Measurements from ENCODE around the gene INTS7. TPM values are rescaled to one million over a fixed set of nuclear protein-coding genes. Genes with fewer than 3 reads are reported as not detected.
"Not testable (repeated sequence)": the region's sequence is repeated elsewhere in the genome, so short reads cannot be mapped to it uniquely, and the experiment has no call there.

The INTS7 gene
- total RNA-seq, 2 donors from 2014 or later = 19.2 to 20.9 TPM

- peaks cover 6% of the 10 kb centered on the region in 2 donors for H3K9me3 Mint-ChIP-seq
- no peak for ATAC-seq (replicated peaks in 1 of 2)
Observed at GRCh38 chr1:212055333-212055732, 20.0 kb upstream of the INTS7 start.

DNA sequence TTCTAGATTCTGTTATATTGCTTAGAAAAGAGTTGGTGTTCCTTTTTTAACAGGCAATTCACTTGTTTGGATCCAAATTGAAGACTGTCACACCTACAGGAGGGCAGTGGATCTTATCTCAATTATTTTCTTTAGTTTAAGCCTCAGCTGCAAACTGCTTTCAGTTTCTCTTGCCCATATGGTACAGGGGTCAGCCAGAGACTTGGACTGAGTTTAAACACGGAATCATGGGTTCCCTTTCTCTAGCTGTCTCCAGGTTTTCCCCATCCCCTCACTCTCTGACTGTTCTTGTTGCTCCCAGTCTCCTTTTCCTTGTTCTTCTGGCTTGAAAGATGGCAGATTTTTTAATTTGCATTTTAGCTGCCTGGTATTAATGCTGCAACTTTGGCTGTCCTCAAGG, 18.6 kb upstream of the INTS7 start:
- Mint-ChIP-seq H3K4me1 (ENCODE audit: low read depth) (no peaks in the 10 kb centered on the region), H3K4me3 (no peak overlapping the region), H3K27ac (no peak overlapping the region), H3K36me3 (ENCODE audit: insufficient read depth in 2 of 2) (peaks cover 32 to 80% of the 10 kb centered on the region in 2 donors), H3K27me3 (ENCODE audit: low read depth) (no peaks in the 10 kb centered on the region), H3K9me3 (peaks cover 6% of the 10 kb centered on the region in 2 donors)
- ATAC-seq (replicated peaks in 1 of 2) (no peak), DNase-seq (no peak)

More at GRCh38 chr1:212055333-212055732, 20.0 kb upstream of the INTS7 start:
- H3K4me3 Mint-ChIP-seq = no peak overlapping the region
- peaks cover 32 to 84% of the 10 kb centered on the region in 2 donors for H3K36me3 Mint-ChIP-seq (ENCODE audit: insufficient read depth in 2 of 2)
- no peak overlapping the region for H3K27ac Mint-ChIP-seq
- H3K27me3 Mint-ChIP-seq (ENCODE audit: low read depth) = no peaks in the 10 kb centered on the region
- no peak for DNase-seq
- H3K4me1 Mint-ChIP-seq (ENCODE audit: low read depth) = no peaks in the 10 kb centered on the region

DNA sequence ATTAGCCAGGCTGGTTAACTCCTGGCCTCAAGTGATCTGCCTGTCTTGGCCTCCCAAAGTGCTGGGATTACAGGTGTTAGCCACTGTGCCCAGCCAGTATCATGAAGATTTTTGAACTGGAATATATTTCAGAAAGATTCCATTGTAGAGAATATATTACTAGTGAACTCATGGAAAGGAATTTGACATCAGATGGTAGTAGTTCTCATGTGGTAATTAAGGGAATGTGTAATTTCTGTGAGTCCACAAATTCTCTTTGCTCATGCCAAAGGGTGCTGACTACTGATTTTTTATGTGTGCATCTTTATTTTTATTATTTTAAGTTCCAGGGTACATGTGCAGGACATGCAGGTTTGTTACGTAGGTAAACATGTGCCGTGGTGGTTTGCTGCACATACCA, 10.6 kb upstream of the INTS7 start:
- Mint-ChIP-seq H3K36me3 (ENCODE audit: insufficient read depth in 2 of 2) (peaks cover 12 to 42% of the 10 kb centered on the region in 2 donors), H3K27ac (no peak overlapping the region), H3K27me3 (ENCODE audit: low read depth) (no peaks in the 10 kb centered on the region), H3K4me1 (ENCODE audit: low read depth) (peaks cover 3% of the 10 kb centered on the region), H3K4me3 (no peak overlapping the region), H3K9me3 (no peaks in the 10 kb centered on the region)
- no peak for ATAC-seq (replicated peaks in 1 of 2)
- DNase-seq = no peak

- DNase-seq (no peak), ATAC-seq (replicated peaks in 1 of 2) (no peak)
- Mint-ChIP-seq H3K4me3 (no peak overlapping the region), H3K27me3 (ENCODE audit: low read depth) (no peaks in the 10 kb centered on the region), H3K27ac (no peak overlapping the region), H3K4me1 (ENCODE audit: low read depth) (peaks cover 12% of the 10 kb centered on the region), H3K36me3 (ENCODE audit: insufficient read depth in 2 of 2) (peaks cover 11 to 41% of the 10 kb centered on the region in 2 donors), H3K9me3 (no peaks in the 10 kb centered on the region)
Observed at GRCh38 chr1:212044851-212045250, 9.5 kb upstream of the INTS7 start.

- Mint-ChIP-seq H3K4me3 (no peak overlapping the region), H3K27ac (no peak overlapping the region), H3K9me3 (no peaks in the 10 kb centered on the region)
Observed at GRCh38 chr1:212042436-212042835, 7.1 kb upstream of the INTS7 start.

DNA sequence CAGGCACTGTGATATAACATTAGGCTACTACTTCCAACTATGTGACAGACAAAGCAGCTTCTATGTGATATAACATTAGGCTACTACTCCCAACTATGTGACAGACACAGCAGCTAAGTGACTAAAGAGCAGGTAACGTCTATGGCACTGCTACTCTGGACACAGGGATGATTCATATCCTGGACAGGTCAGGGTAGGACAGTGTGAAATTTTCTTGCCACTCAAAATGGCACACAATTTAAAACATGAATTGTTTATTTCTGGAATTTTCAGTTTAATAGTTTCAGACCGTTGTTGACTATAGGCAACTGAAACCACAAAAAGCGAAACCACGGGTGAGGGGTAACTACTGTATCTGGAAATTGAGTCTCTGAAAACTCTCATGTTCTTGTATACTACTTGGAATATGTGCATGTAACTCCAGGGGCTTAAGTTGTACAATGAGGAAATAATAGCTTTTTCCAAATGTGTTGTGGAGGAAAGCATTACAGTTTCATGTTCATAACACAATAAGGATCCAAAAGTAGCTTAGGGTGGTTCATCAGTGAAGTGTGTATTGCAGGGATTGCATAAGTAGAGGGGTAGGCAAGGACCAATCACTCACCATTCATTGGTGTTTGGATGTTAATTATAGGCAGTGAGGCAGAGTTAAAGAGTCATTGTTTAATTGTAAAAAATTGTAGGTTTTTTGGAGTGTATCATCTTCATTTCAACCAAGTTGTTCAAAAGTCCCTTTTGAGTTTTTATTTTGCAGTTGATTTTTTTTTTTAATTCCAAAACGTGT, 5.5 kb upstream of the INTS7 start:
- ATAC-seq (replicated peaks in 1 of 2) = no peak
- peak overlapping the region; percentile 29 for H3K27ac Mint-ChIP-seq
- no peaks in the 10 kb centered on the region for H3K27me3 Mint-ChIP-seq (ENCODE audit: low read depth)
- peak overlapping the region; percentile 21 to 64 for H3K4me3 Mint-ChIP-seq
- no peaks in the 10 kb centered on the region for H3K9me3 Mint-ChIP-seq
- no peak for DNase-seq
- peaks cover 41% of the 10 kb centered on the region for H3K4me1 Mint-ChIP-seq (ENCODE audit: low read depth)
- peaks cover 14 to 51% of the 10 kb centered on the region in 2 donors for H3K36me3 Mint-ChIP-seq (ENCODE audit: insufficient read depth in 2 of 2)

More at GRCh38 chr1:212042436-212042835, 7.1 kb upstream of the INTS7 start:
- Mint-ChIP-seq H3K4me1 (ENCODE audit: low read depth) (peaks cover 35% of the 10 kb centered on the region), H3K36me3 (ENCODE audit: insufficient read depth in 2 of 2) (peaks cover 15 to 53% of the 10 kb centered on the region in 2 donors), H3K27me3 (ENCODE audit: low read depth) (no peaks in the 10 kb centered on the region)
- ATAC-seq (replicated peaks in 1 of 2) (no peak), DNase-seq (no peak)

- peak overlapping the region in 1 of 2 donors; percentile 27 for H3K4me3 Mint-ChIP-seq
- H3K36me3 Mint-ChIP-seq (ENCODE audit: insufficient read depth in 2 of 2) = peaks cover 11 to 45% of the 10 kb centered on the region in 2 donors
- DNase-seq = no peak
- H3K27me3 Mint-ChIP-seq (ENCODE audit: low read depth) = no peaks in the 10 kb centered on the region
- no peaks in the 10 kb centered on the region for H3K9me3 Mint-ChIP-seq
- no peak overlapping the region for H3K27ac Mint-ChIP-seq
- no peak for ATAC-seq (replicated peaks in 1 of 2)
- peaks cover 42% of the 10 kb centered on the region for H3K4me1 Mint-ChIP-seq (ENCODE audit: low read depth)
Observed at GRCh38 chr1:212039622-212040021, 4.3 kb upstream of the INTS7 start.

DNA sequence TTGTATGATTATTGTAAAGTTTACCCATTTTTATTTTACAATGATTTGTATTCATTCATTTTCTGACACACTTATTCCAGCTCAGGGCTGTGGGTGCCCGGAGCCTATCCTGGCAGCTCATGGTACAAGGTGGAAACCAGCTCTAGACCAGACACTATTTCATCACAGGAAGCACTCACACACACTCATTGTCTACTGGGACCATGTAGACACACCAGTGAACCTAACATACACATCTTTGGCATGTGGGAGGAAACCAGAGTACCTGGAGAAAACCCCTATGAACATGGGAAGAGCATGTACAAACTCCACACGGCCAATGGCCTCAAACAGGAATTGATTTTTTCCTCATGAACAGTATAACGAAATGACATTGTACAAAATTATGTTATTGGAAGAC, 2.5 kb upstream of the INTS7 start:
- Mint-ChIP-seq H3K27ac (peak overlapping the region; percentile 29), H3K4me3 (peak overlapping the region; percentile 85 to 87)
- no peak for DNase-seq

GRCh38 chr1:212035835-212036605, 663 bp upstream of the INTS7 start:
- Mint-ChIP-seq H3K4me3 (peak overlapping the region; percentile 85 to 87), H3K27me3 (ENCODE audit: low read depth) (no peaks in the 10 kb centered on the region), H3K36me3 (ENCODE audit: insufficient read depth in 2 of 2) (peaks cover 16 to 37% of the 10 kb centered on the region in 2 donors), H3K9me3 (no peaks in the 10 kb centered on the region), H3K27ac (peak overlapping the region; percentile 97), H3K4me1 (ENCODE audit: low read depth) (peaks cover 73% of the 10 kb centered on the region)
- ATAC-seq (replicated peaks in 1 of 2) (peak; percentile 16 to 22), DNase-seq (no peak)

More for the DNA sequence above, 2.5 kb upstream of the INTS7 start:
- H3K36me3 Mint-ChIP-seq (ENCODE audit: insufficient read depth in 2 of 2) = peaks cover 12 to 40% of the 10 kb centered on the region in 2 donors
- no peaks in the 10 kb centered on the region for H3K27me3 Mint-ChIP-seq (ENCODE audit: low read depth)
- peaks cover 57% of the 10 kb centered on the region for H3K4me1 Mint-ChIP-seq (ENCODE audit: low read depth)
- ATAC-seq (replicated peaks in 1 of 2) = no peak
- no peaks in the 10 kb centered on the region for H3K9me3 Mint-ChIP-seq

DNA sequence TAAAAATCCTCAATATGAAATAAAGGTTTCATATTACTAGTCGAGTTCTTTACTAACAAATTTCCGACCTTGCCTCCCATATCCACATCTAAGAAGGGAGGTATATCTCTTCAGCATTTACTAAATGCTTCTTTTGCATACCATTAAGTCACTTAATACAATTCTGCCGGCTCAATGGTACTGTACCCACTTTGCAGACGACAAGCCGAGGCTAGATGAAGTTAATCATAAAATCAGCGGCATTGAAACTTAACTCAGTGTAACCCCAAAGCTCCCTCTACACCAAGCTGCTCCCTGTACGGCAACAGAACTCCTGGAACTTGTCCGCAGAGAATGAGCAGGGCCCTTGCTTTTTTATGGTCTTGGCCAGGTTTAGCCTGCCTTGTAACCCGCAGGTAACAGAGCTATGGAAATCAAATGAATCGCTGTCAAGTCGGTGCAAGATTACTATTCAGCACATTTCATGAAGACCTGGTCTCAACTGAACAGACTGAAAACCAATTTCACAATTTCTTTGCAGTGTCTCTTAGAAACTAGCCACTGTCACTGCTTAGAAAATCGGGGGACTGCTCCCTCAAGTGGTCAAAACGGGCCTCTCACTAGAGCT, 738 bp downstream of the INTS7 start:
- Mint-ChIP-seq H3K9me3 (no peaks in the 10 kb centered on the region), H3K36me3 (ENCODE audit: insufficient read depth in 2 of 2) (peaks cover 13 to 27% of the 10 kb centered on the region in 2 donors), H3K27ac (peak overlapping the region; percentile 97), H3K27me3 (ENCODE audit: low read depth) (no peaks in the 10 kb centered on the region), H3K4me1 (ENCODE audit: low read depth) (peaks cover 75% of the 10 kb centered on the region), H3K4me3 (peak overlapping the region; percentile 85 to 87)
- DNase-seq (peak in 1 of 2 donors; percentile 10), ATAC-seq (replicated peaks in 1 of 2) (peak; percentile 1)

DNA sequence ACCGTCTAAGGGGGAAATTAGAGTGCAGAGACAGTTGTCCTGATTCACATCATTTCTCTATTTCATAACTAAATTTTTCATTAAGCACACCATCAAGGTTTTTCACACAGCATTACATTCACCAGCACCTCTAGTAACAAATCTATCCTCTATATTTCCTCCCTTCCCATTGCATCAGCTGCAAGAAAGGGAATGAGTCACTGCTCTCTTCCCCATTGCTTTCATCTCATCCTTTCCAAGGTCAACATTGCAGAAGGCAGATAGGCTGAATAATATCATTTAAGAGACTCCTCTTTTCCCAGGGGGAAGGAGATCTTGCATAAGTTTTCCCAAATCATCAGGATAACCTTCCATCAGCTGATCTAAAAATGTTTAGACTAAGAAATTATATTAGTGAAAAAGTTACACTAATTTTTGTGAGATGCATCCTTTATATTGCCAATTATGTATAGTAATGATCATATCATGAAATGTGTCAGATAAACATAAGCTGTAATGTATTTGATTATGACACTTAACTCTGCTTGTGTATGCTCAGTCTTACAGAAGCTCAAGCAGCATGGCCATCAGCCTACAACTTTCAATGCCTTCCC, 4.3 kb downstream of the INTS7 start:
- H3K27me3 Mint-ChIP-seq (ENCODE audit: low read depth) = no peaks in the 10 kb centered on the region
- H3K4me1 Mint-ChIP-seq (ENCODE audit: low read depth) = peaks cover 71% of the 10 kb centered on the region
- H3K27ac Mint-ChIP-seq = peak overlapping the region; percentile 80
- H3K4me3 Mint-ChIP-seq = peak overlapping the region; percentile 56 to 66
- DNase-seq (no peak), ATAC-seq (replicated peaks in 1 of 2) (peak in 1 of 2 donors; percentile 1)
- peaks cover 6% of the 10 kb centered on the region in 2 donors for H3K36me3 Mint-ChIP-seq (ENCODE audit: insufficient read depth in 2 of 2)
- no peaks in the 10 kb centered on the region for H3K9me3 Mint-ChIP-seq

- not testable (repeated sequence) for H3K9me3 Mint-ChIP-seq; ATAC-seq (replicated peaks in 1 of 2); H3K27me3 Mint-ChIP-seq (ENCODE audit: low read depth); H3K27ac Mint-ChIP-seq; H3K4me3 Mint-ChIP-seq; DNase-seq
- peaks cover 63% of the 10 kb centered on the region for H3K4me1 Mint-ChIP-seq (ENCODE audit: low read depth)
- H3K36me3 Mint-ChIP-seq (ENCODE audit: insufficient read depth in 2 of 2) = peaks cover 6 to 21% of the 10 kb centered on the region in 2 donors
Observed at GRCh38 chr1:212027727-212028126, 7.6 kb downstream of the INTS7 start.

Data from activated T-cell treated with anti-CD3 and anti-CD28 coated beads, Interleukin-2, amount 50 U/mL, for 72 hours (primary cell).